KG1 (cell line): ENCODE data around the gene COL20A1.
"Not testable (repeated sequence)": the region's sequence is repeated elsewhere in the genome, so short reads cannot be mapped to it uniquely, and the experiment has no call there.

ENCODE experiments used
- DNase-seq: peaks from one replicate; lab custom pipeline; 2025; lab: John Stamatoyannopoulos, UW

The COL20A1 gene

DNA sequence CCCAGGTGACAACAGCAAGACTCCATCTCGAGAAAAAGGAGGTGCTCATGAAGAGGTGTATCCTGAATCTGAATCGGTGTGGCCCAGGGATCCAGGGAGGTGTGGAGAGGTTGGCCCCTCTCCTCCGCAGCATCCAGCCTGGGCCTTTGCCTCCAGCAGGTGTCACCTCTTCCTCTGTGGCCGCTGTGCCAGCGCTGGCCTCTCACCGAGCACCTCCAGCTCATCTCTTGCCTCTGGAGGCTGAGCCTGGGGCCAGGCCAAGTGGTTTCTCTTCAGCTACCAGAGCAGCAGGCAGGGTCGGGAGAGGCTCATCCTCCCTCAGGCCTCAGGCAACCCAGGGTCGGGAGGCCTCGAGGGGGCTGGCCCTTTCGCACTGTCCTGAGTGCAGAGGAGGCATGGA, 1.2 kb upstream of the COL20A1 start:
- no peak for DNase-seq

- no peak for DNase-seq
Observed at GRCh38 chr20:63292292-63292701, 689 bp upstream of the COL20A1 start.

DNA sequence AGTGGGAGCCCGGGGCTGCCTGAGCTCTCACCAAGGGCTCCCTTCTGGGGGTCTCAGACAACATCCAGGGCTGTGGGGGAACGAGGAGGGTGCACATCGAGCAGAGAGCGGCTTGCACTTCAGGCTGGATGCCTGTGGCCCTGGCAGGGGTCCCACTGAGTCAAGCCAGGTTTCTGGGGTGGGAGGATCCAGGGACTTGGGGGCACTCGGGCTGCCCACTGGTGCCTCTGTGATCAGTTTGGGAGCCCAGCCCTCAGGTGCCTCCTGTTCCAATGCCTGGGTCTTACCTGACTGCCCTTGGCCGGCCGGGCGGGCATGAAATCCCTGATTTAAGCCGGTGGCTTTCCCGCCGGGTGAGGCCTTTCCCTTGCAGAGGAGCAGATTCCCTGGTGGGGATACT, 470 bp downstream of the COL20A1 start:
- DNase-seq = no peak

DNA sequence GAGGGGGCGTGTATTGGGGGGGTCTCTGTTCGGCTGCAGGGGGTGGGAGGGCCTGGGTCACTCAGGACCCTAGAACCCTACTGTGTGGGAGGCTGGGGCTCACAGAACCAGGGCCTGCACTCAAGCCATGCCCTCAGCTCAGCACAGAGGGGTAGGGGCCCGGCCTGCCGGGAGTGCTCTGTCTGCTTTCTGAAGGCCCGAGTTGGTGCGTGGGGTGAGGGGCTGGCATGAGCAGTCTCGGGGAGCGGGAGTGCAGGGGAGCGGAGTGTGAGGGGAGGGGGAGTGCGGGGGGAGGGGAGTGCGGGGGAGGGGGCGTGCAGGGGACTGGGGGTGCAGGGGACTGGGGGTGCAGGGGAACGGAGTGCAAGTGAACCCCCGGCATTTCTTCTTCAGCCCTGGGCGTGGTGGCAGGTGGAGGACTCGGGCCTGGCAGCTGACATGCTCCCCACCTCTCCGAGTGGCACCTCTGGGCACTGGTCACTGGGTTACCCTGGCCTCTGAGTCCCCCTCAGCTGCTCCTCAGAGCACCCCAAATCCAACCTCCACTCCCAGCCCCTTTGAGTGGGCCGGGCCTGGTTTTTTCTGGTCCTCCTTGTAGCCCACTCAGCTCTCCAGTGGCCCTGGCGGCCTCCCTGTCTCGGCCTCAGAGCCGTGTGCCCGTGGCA, 1.0 kb downstream of the COL20A1 start:
- no peak for DNase-seq

GRCh38 chr20:63294536-63294900, 1.5 kb downstream of the COL20A1 start:
- no peak for DNase-seq

DNA sequence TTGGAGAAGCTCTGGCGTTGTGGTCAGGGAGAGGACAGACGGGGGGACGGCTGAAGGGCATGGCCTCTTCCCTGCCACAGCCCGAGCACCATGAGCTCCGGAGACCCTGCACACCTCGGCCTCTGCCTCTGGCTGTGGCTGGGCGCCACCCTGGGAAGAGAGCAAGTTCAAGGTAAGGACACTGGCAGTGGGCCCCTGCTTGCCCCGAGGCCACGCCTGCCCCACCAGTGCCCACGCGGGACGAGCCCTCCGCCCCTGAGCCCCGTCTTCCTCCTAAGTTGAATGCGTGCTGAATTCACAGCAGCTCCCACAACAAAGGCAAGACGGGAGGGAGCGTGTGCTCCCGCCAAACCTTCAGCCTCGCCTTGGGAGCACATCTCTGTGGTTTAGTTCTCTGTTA, 2.0 kb downstream of the COL20A1 start:
- DNase-seq = no peak

DNA sequence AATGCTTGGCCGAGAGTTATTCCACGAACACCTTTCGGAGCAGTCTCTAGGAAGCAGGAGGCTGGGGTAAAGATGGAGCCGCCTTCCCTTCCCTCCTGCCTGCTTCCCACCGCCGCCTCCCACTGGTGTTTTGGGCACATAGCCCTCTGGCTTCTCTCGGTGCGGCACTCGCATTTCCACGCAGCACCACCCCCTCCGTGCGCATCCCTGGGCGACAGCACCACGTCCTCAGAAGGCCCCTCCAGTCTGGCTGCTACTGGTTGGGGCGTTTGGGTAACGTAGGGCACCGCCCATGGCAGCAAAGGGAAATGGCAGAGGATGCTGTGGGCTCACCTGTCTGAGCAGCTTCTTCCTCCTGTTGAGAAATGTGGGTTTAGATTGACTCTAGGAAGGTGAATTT, 2.4 kb downstream of the COL20A1 start:
- DNase-seq = no peak

DNA sequence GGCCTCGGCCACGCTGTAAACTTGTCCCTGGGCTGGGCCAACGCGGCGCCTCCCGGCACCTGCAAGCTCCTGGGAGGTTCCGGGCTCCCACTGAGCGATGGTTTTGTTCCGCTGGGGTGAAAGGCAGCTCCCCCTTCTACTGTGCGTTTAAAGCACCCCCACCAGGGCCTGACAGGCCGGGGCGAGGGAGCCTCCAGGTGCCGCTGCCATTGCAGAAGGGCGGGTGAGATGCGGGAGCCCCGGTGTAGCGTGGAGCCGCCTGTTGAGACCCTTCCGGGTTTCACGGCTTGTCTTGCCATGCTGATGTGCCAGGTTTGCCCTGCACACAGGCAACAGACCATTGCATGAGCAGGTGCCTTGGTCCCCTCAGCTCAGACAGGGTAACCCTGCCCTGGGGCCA, 2.9 kb downstream of the COL20A1 start:
- DNase-seq = no peak

GRCh38 chr20:63296531-63297299, 3.7 kb downstream of the COL20A1 start:
- no peak for DNase-seq

DNA sequence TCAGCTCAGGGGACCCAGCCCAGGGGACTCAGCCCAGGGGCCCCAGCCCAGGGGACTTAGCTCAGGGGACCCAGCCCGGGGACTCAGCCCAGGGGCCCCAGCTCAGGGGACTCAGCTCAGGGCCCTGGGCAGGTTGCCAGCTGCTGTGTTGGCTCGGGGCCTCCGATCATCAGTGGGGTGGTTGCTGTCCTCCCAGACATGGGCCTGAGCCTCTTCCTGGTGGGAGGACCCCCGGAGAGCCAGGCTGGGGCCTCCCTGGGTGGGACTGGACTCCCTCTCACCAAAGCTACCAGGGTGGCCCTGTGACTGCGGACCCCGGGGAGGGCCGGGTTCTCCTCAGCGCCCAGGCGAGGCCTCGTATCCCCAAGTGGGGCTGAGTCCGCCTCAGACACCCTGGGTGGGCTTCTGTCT, 4.4 kb downstream of the COL20A1 start:
- DNase-seq = no peak

DNA sequence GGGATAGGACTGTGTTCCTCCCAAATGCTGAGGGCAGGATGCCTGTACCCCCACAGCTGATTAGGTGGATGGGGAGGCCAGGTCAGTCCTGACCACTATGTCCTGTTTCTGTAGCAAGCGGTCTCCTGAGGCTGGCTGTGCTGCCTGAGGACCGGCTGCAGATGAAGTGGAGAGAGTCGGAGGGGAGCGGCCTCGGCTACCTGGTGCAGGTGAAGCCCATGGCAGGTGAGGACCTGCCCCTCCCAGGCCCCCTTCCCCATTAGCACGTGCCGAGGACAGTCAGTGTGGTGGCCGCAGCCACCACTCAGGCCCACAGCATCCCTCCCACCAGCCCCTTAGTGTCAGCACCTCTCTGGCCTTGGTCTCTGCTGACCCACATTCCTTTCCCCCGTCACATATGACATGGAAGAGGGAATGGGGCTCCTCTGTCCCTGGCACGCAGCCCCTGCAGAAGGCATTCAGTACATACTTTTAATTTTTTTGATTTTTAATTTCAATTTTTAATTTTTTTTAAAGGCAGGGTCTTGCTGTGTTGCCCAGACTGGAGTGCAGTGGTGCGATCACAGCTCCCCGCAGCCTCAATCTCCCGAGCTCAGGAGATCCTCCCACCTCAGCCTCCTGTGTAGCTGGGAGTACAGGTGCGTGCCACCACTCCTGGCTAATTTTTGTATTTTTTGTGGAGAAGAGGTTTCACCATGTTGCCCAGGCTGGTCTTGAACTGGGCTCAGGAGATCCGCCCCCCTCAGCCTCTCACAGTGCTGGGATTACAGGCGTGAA, 5.0 kb downstream of the COL20A1 start:
- DNase-seq = no peak

DNA sequence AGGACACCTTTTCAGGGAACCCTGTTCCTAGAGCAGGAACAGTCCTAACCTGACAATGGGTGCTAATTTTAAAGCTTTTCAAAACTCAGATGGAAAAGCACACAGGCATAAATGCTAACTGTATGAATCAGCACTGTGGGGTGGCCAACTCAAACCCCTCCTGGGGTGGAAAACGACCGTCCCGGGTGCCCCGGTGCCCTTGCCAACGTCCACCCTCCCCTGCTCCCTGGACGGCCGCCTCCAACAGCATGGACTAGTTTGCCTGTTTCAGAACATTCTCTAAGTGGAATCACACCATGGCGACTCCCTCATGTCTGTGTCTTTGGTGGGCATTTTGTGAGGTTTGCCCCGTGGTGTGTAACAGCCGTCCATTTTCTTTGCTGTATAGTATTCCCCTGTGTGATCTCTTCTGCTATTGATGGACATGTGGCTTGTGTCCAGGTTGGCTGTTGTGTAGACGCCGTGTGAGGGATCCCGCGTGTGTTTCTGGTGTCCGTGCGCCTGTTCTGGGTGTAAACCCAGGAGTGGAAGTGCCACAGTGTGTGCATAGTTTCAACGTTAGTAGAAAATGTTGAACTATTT, 5.8 kb downstream of the COL20A1 start:
- DNase-seq = no peak

DNA sequence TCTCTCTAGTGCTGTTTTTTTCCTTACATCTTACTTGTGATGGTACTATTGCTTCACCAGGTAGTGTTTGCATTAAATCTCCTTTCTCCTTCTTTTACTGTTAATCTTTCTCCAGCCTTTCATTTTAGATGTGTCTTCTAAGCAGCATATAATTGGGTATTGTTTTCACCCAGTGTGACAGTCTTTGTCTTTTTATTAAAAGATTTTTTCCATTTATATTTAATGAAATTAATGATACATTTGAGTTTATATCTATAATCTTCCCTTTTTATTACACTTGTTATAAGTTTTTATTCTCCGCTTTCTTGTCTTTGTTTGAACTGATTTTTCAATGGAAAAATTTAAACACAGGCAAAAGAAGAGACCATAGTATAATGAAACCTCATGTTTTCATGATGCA, 8.7 kb downstream of the COL20A1 start:
- DNase-seq = no peak

- DNase-seq = no peak
Observed at GRCh38 chr20:63303095-63303666, 10.2 kb downstream of the COL20A1 start.

DNA sequence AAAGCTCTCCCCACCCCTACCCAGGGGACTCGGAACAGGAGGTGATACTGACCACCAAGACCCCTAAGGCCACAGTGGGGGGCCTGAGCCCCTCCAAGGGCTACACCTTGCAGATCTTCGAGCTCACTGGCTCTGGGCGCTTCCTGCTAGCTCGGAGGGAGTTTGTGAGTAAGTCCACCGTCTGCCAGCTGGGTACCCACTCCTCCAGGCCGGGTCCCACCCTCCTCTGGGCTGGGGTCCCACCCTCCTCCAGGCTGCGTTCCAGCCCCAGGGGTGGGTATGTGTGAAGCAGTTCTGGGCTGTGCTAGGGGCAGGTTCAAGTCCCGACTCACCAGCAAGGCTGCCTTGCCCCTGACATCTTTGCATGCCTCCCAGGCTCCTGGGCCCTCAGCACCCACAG, 12.4 kb downstream of the COL20A1 start:
- no peak for DNase-seq

DNA sequence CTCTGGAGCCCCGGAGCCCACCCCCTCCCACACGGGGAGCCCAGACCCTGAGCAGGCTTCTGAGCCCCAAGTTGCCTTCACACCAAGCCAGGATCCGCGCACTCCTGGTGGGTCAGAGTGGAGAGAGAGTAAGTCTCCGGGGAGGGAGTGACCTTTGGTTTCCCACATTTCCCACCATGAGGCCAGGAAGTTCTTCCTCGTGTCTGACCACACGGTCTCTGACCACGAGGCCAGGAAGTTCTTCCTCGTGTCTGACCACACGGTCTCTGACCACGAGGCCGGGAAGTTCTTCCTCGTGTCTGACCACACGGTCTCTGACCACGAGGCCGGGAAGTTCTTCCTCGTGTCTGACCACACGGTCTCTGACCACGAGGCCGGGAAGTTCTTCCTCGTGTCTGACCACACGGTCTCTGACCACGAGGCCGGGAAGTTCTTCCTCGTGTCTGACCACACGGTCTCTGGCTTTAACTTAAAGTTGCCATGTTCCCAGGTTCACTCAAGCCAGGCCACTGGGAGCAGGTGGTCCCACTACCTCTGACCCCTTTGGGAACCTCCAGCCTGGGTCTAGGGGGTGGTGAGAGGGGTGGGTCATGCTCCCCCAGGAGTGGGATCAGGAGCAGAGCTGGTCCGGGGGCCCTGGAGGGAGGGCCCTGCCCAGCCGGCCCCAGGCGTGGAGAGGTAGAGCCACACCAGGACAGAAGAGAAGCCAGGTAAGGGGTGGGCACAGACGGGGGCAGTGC, 13.1 kb downstream of the COL20A1 start:
- not testable (repeated sequence) for DNase-seq

- no peak for DNase-seq
Observed at GRCh38 chr20:63306673-63307537, 13.9 kb downstream of the COL20A1 start.

GRCh38 chr20:63307538-63308217, 14.7 kb downstream of the COL20A1 start:
- DNase-seq = no peak

- no peak for DNase-seq
Observed at GRCh38 chr20:63308218-63308911, 15.4 kb downstream of the COL20A1 start.
